ENCODE measurements around the gene TRIM17. TPM values are rescaled to one million over a fixed set of nuclear protein-coding genes. Genes with fewer than 3 reads are reported as not detected.

The TRIM17 gene
- total RNA-seq, 3 donors from 2014 or later, result 7.3 to 9.5 TPM; not detected in 1

GRCh38 chr1:228396770-228397662, 19.6 kb downstream of the TRIM17 start:
- TF ChIP-seq POLR2AphosphoS5 (IDR thresholded peaks at IDR 0.05) (no peak), POLR2A (IDR thresholded peaks at IDR 0.05) (no peak)
- TF ChIP-seq, protein P1, sequence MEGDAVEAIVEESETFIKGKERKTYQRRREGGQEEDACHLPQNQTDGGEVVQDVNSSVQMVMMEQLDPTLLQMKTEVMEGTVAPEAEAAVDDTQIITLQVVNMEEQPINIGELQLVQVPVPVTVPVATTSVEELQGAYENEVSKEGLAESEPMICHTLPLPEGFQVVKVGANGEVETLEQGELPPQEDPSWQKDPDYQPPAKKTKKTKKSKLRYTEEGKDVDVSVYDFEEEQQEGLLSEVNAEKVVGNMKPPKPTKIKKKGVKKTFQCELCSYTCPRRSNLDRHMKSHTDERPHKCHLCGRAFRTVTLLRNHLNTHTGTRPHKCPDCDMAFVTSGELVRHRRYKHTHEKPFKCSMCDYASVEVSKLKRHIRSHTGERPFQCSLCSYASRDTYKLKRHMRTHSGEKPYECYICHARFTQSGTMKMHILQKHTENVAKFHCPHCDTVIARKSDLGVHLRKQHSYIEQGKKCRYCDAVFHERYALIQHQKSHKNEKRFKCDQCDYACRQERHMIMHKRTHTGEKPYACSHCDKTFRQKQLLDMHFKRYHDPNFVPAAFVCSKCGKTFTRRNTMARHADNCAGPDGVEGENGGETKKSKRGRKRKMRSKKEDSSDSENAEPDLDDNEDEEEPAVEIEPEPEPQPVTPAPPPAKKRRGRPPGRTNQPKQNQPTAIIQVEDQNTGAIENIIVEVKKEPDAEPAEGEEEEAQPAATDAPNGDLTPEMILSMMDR (IDR thresholded peaks at IDR 0.05), result no peak
- Histone ChIP-seq H3K4me3 (no peak overlapping the region), H3K9me3 (no peaks in the 10 kb centered on the region), H3K4me1 (no peaks in the 10 kb centered on the region), H3K36me3 (no peaks in the 10 kb centered on the region), H3K27ac (no peak overlapping the region), H3K27me3 (no peaks in the 10 kb centered on the region)
- intact Hi-C loops (cut with DNase I; ENCODE audit: low total_unique reads), result no loop called here
- peak in 1 of 2 donors; percentile 36 for DNase-seq (ENCODE audit: low spot score in 2 of 2)

- no peaks in the 10 kb centered on the region for H3K36me3 ChIP-seq
- no peaks in the 10 kb centered on the region for H3K27me3 ChIP-seq
- H3K4me1 ChIP-seq, result no peaks in the 10 kb centered on the region
- TF ChIP-seq POLR2A (IDR thresholded peaks at IDR 0.05), result no peak
- TF ChIP-seq, protein P1 (IDR thresholded peaks at IDR 0.05), result no peak
- no peaks in the 10 kb centered on the region for H3K9me3 ChIP-seq
- H3K27ac ChIP-seq, result peak overlapping the region in 1 of 2 donors; percentile 12
- no peak overlapping the region for H3K4me3 ChIP-seq
- intact Hi-C loops (cut with DNase I; ENCODE audit: low total_unique reads), result no loop called here
- peak in 1 of 2 donors; percentile 45 for DNase-seq (ENCODE audit: low spot score in 2 of 2)
Measured at GRCh38 chr1:228394571-228395394, 21.9 kb downstream of the TRIM17 start.

- Histone ChIP-seq H3K27ac (peak overlapping the region; percentile 50 to 68), H3K4me1 (no peaks in the 10 kb centered on the region), H3K4me3 (no peak overlapping the region), H3K36me3 (no peaks in the 10 kb centered on the region), H3K27me3 (no peaks in the 10 kb centered on the region), H3K9me3 (no peaks in the 10 kb centered on the region)
- TF ChIP-seq POLR2A (IDR thresholded peaks at IDR 0.05) (no peak), POLR2AphosphoS5 (IDR thresholded peaks at IDR 0.05) (no peak)
- TF ChIP-seq, protein P1 (IDR thresholded peaks at IDR 0.05), result no peak
- DNase-seq (ENCODE audit: low spot score in 2 of 2), result peak in 1 of 2 donors; percentile 35
- intact Hi-C loops (cut with DNase I; ENCODE audit: low total_unique reads), result no loop called here
Measured at GRCh38 chr1:228393811-228394570, 22.7 kb downstream of the TRIM17 start.

DNA sequence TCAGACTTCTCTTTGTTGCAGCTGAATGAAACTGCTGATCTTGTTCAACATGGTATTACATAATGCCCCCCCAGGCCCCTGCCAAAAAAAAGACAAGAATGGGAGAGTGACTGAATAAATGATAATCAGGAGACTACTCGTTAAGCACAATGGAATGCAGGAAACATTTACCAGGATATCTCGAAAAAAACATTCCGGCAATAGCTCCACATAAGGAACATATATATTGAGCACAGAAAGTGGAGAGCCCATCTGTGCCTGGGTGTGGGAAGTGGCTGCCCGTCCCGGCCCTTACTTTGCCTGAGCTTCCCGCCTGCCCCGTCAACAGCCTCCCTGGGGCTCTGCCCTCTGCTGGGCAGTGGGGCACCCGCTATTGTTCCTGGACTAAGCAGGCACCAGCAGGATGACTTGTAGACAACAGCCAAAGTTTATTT, 23.4 kb downstream of the TRIM17 start:
- Histone ChIP-seq H3K4me1 (no peaks in the 10 kb centered on the region), H3K27me3 (no peaks in the 10 kb centered on the region), H3K9me3 (no peaks in the 10 kb centered on the region), H3K4me3 (peak overlapping the region in 1 of 3 donors; percentile 1), H3K36me3 (no peaks in the 10 kb centered on the region), H3K27ac (peak overlapping the region; percentile 50 to 68)
- intact Hi-C loops (cut with DNase I; ENCODE audit: low total_unique reads), result no loop called here
- no peak for DNase-seq (ENCODE audit: low spot score in 2 of 2)
- TF ChIP-seq POLR2A (IDR thresholded peaks at IDR 0.05), result no peak
- TF ChIP-seq, protein P1 (IDR thresholded peaks at IDR 0.05), result peak in 2 of 3 donors; percentile 29 to 44

All from breast epithelium (tissue), 4 donors.